Peyer's patch (tissue), 4 donors: ENCODE measurements around the gene CDRT4.

Source experiments
- POLR2A ChIP-seq, 2 donors: fragments of 450-650 bp; IDR thresholded peaks; one replicate each; pipeline ENCODE4 v1.5.1; 2017; ENCODE audit warnings: antibody characterized with exemption in 2 of 2, mild to moderate bottlenecking in 2 of 2, moderate library complexity in 2 of 2
- TF ChIP-seq, protein P1 (sequence below), 6 experiments: fragments of 450-650 bp in 4 of 6; fragments of 200-600 bp in 2 of 6; sonication (generic) in 1 of 6; IDR thresholded peaks; one replicate each; pipeline ENCODE4 v1.5.1; 2017 to 2019; ENCODE audit warnings: antibody characterized with exemption in 6 of 6, mild to moderate bottlenecking in 3 of 6, moderate library complexity in 1 of 6

DNA sequence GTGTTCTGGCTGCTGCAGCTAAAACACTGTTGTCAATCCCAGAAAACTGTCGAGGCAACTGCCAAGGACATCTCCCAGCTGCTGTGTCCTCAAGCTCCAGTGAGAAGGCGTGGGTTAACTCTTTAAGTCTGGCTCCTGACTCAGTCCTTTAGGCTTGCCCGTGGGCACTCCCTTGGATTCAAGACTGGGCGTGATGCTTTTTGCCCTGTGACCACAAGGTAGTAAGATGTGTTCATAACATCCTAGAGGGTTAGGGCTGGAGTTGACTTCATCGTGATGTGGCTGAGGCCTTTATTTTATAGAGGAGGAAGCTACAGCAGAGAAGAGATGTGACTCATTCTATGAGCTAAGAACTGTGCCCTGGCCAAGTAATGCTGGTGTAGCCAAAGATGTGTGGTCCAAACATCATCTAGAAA, 75.1 kb downstream of the CDRT4 start:
- TF ChIP-seq, protein P1, sequence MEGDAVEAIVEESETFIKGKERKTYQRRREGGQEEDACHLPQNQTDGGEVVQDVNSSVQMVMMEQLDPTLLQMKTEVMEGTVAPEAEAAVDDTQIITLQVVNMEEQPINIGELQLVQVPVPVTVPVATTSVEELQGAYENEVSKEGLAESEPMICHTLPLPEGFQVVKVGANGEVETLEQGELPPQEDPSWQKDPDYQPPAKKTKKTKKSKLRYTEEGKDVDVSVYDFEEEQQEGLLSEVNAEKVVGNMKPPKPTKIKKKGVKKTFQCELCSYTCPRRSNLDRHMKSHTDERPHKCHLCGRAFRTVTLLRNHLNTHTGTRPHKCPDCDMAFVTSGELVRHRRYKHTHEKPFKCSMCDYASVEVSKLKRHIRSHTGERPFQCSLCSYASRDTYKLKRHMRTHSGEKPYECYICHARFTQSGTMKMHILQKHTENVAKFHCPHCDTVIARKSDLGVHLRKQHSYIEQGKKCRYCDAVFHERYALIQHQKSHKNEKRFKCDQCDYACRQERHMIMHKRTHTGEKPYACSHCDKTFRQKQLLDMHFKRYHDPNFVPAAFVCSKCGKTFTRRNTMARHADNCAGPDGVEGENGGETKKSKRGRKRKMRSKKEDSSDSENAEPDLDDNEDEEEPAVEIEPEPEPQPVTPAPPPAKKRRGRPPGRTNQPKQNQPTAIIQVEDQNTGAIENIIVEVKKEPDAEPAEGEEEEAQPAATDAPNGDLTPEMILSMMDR (IDR thresholded peaks at IDR 0.05): no peak
- TF ChIP-seq POLR2A (IDR thresholded peaks at IDR 0.05): no peak
